H9 (cell line): ENCODE measurements around the gene C9. TPM values are rescaled to one million over a fixed set of nuclear protein-coding genes. Genes with fewer than 3 reads are reported as not detected.

Experiments used
- DNase-seq: peaks from one replicate; pipeline ENCODE4 v3.0.0-alpha.2; 2017
- H2AFZ ChIP-seq: one replicate; pipeline ENCODE4 v1.6.1; 2013; ENCODE audit warnings: mild to moderate bottlenecking, low read length, control low read depth, moderate library complexity
- H2AK5ac ChIP-seq: 2 replicates; pipeline ENCODE4 v1.6.1; 2013; ENCODE audit warnings: low read length, control low read depth, mixed read lengths; ENCODE audit not compliant: insufficient read length
- H2BK120ac ChIP-seq: one replicate; pipeline ENCODE4 v1.6.1; 2013; ENCODE audit warnings: low read depth, mild to moderate bottlenecking, low read length, control low read depth, inconsistent platforms; ENCODE audit not compliant: poor library complexity, severe bottlenecking
- H2BK12ac ChIP-seq: 2 replicates; pipeline ENCODE4 v1.6.1; 2013; ENCODE audit warnings: low read length, control low read depth, mixed read lengths, low read depth; ENCODE audit not compliant: insufficient read length
- H2BK15ac ChIP-seq: 2 replicates; pipeline ENCODE4 v1.6.1; 2013; ENCODE audit warnings: low read depth, low read length, control low read depth
- H2BK20ac ChIP-seq: one replicate; pipeline ENCODE4 v1.6.1; 2013; ENCODE audit warnings: low read depth, mild to moderate bottlenecking, low read length, control low read depth, inconsistent platforms; ENCODE audit not compliant: poor library complexity, severe bottlenecking
- H2BK5ac ChIP-seq: 2 replicates; pipeline ENCODE4 v1.6.1; 2013; ENCODE audit warnings: low read length, control low read depth, mixed read lengths; ENCODE audit not compliant: insufficient read length
- H3K14ac ChIP-seq: 2 replicates; pipeline ENCODE4 v1.6.1; 2013; ENCODE audit warnings: low read length, control low read depth; ENCODE audit not compliant: insufficient read depth
- H3K18ac ChIP-seq: 2 replicates; pipeline ENCODE4 v1.6.1; 2013; ENCODE audit warnings: low read depth, mild to moderate bottlenecking, mixed read lengths, low read length, control low read depth; ENCODE audit not compliant: insufficient read length
- H3K23ac ChIP-seq: 2 replicates; pipeline ENCODE4 v1.6.1; 2013; ENCODE audit warnings: low read length, control low read depth, mixed read lengths, low read depth; ENCODE audit not compliant: insufficient read length
- H3K23me2 ChIP-seq: 2 replicates; pipeline ENCODE4 v1.6.1; 2013; ENCODE audit warnings: low read depth, mild to moderate bottlenecking, mixed read lengths, low read length, control low read depth; ENCODE audit not compliant: insufficient read length, poor library complexity, severe bottlenecking
- H3K27ac ChIP-seq: 2 replicates; pipeline ENCODE4 v1.5.1; 2013; ENCODE audit warnings: low read length, control low read depth, mixed read lengths, low read depth; ENCODE audit not compliant: insufficient read length
- H3K27me3 ChIP-seq: 2 replicates; pipeline ENCODE4 v1.6.1; 2013; ENCODE audit warnings: low read length, control low read depth, inconsistent platforms; ENCODE audit not compliant: insufficient read depth
- H3K4ac ChIP-seq: 2 replicates; pipeline ENCODE4 v1.6.1; 2013; ENCODE audit warnings: low read depth, mild to moderate bottlenecking, control low read depth, inconsistent platforms, low read length, moderate library complexity
- H3K4me1 ChIP-seq: 2 replicates; pipeline ENCODE4 v1.6.1; 2013; ENCODE audit warnings: low read length, control low read depth, inconsistent platforms; ENCODE audit not compliant: insufficient read depth
- H3K4me2 ChIP-seq: 2 replicates; pipeline ENCODE4 v1.6.1; 2013; ENCODE audit warnings: low read length, control low read depth, mixed read lengths; ENCODE audit not compliant: insufficient read length, insufficient read depth
- H3K56ac ChIP-seq: 2 replicates; pipeline ENCODE4 v1.6.1; 2013; ENCODE audit warnings: low read depth, mild to moderate bottlenecking, mixed read lengths, low read length, control low read depth; ENCODE audit not compliant: insufficient read length
- H3K79me1 ChIP-seq: 2 replicates; pipeline ENCODE4 v1.6.1; 2013; ENCODE audit warnings: low read depth, mild to moderate bottlenecking, moderate library complexity, low read length, control low read depth, inconsistent platforms; ENCODE audit not compliant: insufficient read depth, poor library complexity, severe bottlenecking
- H3K79me2 ChIP-seq: 2 replicates; pipeline ENCODE4 v1.6.1; 2013; ENCODE audit warnings: low read length, control low read depth, inconsistent platforms; ENCODE audit not compliant: insufficient read depth
- H3K9ac ChIP-seq: 2 replicates; pipeline ENCODE4 v1.6.1; 2013; ENCODE audit warnings: low read length, control low read depth, mixed read lengths; ENCODE audit not compliant: insufficient read length; ENCODE audit errors: extremely low read depth
- H3K9me3 ChIP-seq: one replicate; pipeline ENCODE4 v1.6.1; 2013; ENCODE audit warnings: low read depth, low read length, inconsistent platforms; ENCODE audit not compliant: control insufficient read depth
- H3T11ph ChIP-seq: one replicate; pipeline ENCODE4 v1.6.1; 2013; ENCODE audit warnings: mild to moderate bottlenecking, low read length, control low read depth, inconsistent platforms
- H4K20me1 ChIP-seq: one replicate; pipeline ENCODE4 v1.6.1; 2013; ENCODE audit not compliant: control insufficient read depth, insufficient read length, insufficient read depth
- H4K5ac ChIP-seq: 2 replicates; pipeline ENCODE4 v1.6.1; 2013; ENCODE audit warnings: low read depth, mild to moderate bottlenecking, mixed read lengths, low read length, control low read depth; ENCODE audit not compliant: insufficient read length
- H4K8ac ChIP-seq: replicated peaks from 2 replicates; pipeline ENCODE4 v1.6.1; 2013; ENCODE audit warnings: low read length, control low read depth, mixed read lengths, low read depth; ENCODE audit not compliant: insufficient read length
- H4K91ac ChIP-seq: 2 replicates; pipeline ENCODE4 v1.6.1; 2013; ENCODE audit warnings: low read depth, mild to moderate bottlenecking, moderate library complexity, mixed read lengths, low read length, control low read depth; ENCODE audit not compliant: insufficient read length
- H3K27ac Mint-ChIP-seq, 3 experiments: 2 replicates in 2 of 3; 3 replicates in 1 of 3; pipeline ENCODE4 v1.8.0; 2020 to 2021; ENCODE audit warnings: mixed read lengths in 3 of 3, mild to moderate bottlenecking in 1 of 3, moderate library complexity in 1 of 3
- H3K27me3 Mint-ChIP-seq: 2 replicates; pipeline ENCODE4 v1.8.0; 2021; ENCODE audit warnings: low read depth, mild to moderate bottlenecking, moderate library complexity, mixed read lengths
- H3K36me3 Mint-ChIP-seq, 3 experiments: 2 replicates in 2 of 3; 3 replicates in 1 of 3; pipeline ENCODE4 v1.8.0; 2020 to 2021; ENCODE audit warnings: low read depth in 3 of 3, mixed read lengths in 3 of 3; ENCODE audit not compliant: insufficient read depth in 1 of 3
- H3K4me1 Mint-ChIP-seq, 2 experiments: 2 replicates each; pipeline ENCODE4 v1.8.0; 2020; ENCODE audit warnings: mixed read lengths in 2 of 2
- H3K4me3 Mint-ChIP-seq, 2 experiments: 2 replicates in 1 of 2; 3 replicates in 1 of 2; pipeline ENCODE4 v1.8.0; 2020 to 2021; ENCODE audit warnings: mild to moderate bottlenecking in 2 of 2, mixed read lengths in 2 of 2, moderate library complexity in 1 of 2
- H3K9me3 Mint-ChIP-seq, 2 experiments: 2 replicates in 1 of 2; 3 replicates in 1 of 2; pipeline ENCODE4 v1.8.0; 2020; ENCODE audit warnings: mild to moderate bottlenecking in 2 of 2, mixed read lengths in 2 of 2, moderate library complexity in 1 of 2
- WGBS: extraction: QIAGEN DNeasy Blood & Tissue Kit; methylation state at CpG from one replicate; pipeline ENCODE4 v1.1.7; 2013; ENCODE audit warnings: missing lambda C conversion rate, low lambda C conversion rate, mixed read lengths; ENCODE audit not compliant: insufficient read length; ENCODE audit errors: extremely low coverage; 5-methylcytosine and 5-hydroxymethylcytosine counted together
- total RNA-seq: library from RNA; stranded (reverse); gene quantifications from 2 replicates; pipeline ENCODE4 v1.2.1, GENCODE V29; 2021
- TF ChIP-seq, protein P1 (sequence below): fragments of 200-600 bp; sonication (generic); conservative IDR thresholded peaks from 3 replicates; pipeline ENCODE4 v1.8.0; 2021; ENCODE audit warnings: antibody characterized with exemption, mild to moderate bottlenecking

The C9 gene
- total RNA-seq, 1 experiment from 2014 or later: not detected

DNA sequence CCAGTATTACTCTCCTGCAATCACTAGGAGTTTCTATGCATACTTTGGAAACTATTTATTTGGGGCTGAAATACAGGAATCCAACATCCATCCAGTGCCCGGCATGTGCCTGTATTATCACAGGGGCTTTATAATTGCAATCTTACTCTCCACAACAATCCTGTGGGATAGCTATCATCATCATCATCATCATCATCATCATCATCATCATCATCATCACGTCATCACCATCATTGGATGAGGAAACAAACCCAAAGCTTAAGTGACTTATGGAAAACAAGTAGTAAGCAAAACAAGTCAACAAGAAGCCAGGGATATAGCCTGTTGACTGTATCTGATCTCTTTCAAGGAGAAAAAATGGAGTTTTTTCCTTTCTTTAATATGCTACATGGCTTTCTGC, 97.1 kb downstream of the C9 start:
- no peak overlapping the region for H3K9ac ChIP-seq
- H3K4me1 Mint-ChIP-seq: no peaks in the 10 kb centered on the region
- no CpG with 5 or more reads among the region's 2 CpGs for WGBS

More for the DNA sequence above, 97.1 kb downstream of the C9 start:
- H4K20me1 ChIP-seq: no peaks in the 10 kb centered on the region
- TF ChIP-seq, protein P1, sequence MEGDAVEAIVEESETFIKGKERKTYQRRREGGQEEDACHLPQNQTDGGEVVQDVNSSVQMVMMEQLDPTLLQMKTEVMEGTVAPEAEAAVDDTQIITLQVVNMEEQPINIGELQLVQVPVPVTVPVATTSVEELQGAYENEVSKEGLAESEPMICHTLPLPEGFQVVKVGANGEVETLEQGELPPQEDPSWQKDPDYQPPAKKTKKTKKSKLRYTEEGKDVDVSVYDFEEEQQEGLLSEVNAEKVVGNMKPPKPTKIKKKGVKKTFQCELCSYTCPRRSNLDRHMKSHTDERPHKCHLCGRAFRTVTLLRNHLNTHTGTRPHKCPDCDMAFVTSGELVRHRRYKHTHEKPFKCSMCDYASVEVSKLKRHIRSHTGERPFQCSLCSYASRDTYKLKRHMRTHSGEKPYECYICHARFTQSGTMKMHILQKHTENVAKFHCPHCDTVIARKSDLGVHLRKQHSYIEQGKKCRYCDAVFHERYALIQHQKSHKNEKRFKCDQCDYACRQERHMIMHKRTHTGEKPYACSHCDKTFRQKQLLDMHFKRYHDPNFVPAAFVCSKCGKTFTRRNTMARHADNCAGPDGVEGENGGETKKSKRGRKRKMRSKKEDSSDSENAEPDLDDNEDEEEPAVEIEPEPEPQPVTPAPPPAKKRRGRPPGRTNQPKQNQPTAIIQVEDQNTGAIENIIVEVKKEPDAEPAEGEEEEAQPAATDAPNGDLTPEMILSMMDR: no peak
- Mint-ChIP-seq H3K27me3 (no peaks in the 10 kb centered on the region), H3K27ac (no peak overlapping the region), H3K9me3 (no peaks in the 10 kb centered on the region; a peak in 3 of 5 replicates), H3K36me3 (no peaks in the 10 kb centered on the region), H3K4me3 (no peak overlapping the region)
- no peak overlapping the region for H2AFZ ChIP-seq
- no peak overlapping the region for H4K8ac ChIP-seq
- H2BK15ac ChIP-seq: no peak overlapping the region
- no peak overlapping the region for H2BK5ac ChIP-seq
- no peak overlapping the region for H3K14ac ChIP-seq
- no peaks in the 10 kb centered on the region for H3K4me1 ChIP-seq
- no peaks in the 10 kb centered on the region for H3K79me1 ChIP-seq
- H4K5ac ChIP-seq: no peak overlapping the region
- no peak overlapping the region for H2AK5ac ChIP-seq
- H2BK20ac ChIP-seq: no peak overlapping the region
- DNase-seq: no peak
- H3K23ac ChIP-seq: no peak overlapping the region
- no peak overlapping the region for H3K4ac ChIP-seq
- no peak overlapping the region for H2BK12ac ChIP-seq
- H3K79me2 ChIP-seq: no peaks in the 10 kb centered on the region
- no peaks in the 10 kb centered on the region for H3K23me2 ChIP-seq
- no peak overlapping the region for H3K4me2 ChIP-seq
- no peak overlapping the region for H3T11ph ChIP-seq
- H2BK120ac ChIP-seq: no peak overlapping the region
- H3K18ac ChIP-seq: no peak overlapping the region
- H3K27ac ChIP-seq: no peak overlapping the region
- H4K91ac ChIP-seq: no peak overlapping the region
- no peak overlapping the region for H3K56ac ChIP-seq
- no peaks in the 10 kb centered on the region for H3K27me3 ChIP-seq
- no peaks in the 10 kb centered on the region for H3K9me3 ChIP-seq
